AG10803 (cell line): ENCODE measurements around the gene STPG1.

Experiments used
- DNase-seq: peaks from one replicate; pipeline ENCODE4 v3.0.0; 2010; ENCODE audit warnings: low read depth
- H3K4me3 ChIP-seq: 2 replicates; pipeline ENCODE4 v1.5.1; 2011; ENCODE audit warnings: mild to moderate bottlenecking, low read length, control low read depth
- TF ChIP-seq, protein P1 (sequence below): conservative IDR thresholded peaks from 2 replicates; pipeline ENCODE4 v1.5.1; 2011; ENCODE audit warnings: mild to moderate bottlenecking, low read length, control low read depth, inconsistent platforms

STPG1 gene

DNA sequence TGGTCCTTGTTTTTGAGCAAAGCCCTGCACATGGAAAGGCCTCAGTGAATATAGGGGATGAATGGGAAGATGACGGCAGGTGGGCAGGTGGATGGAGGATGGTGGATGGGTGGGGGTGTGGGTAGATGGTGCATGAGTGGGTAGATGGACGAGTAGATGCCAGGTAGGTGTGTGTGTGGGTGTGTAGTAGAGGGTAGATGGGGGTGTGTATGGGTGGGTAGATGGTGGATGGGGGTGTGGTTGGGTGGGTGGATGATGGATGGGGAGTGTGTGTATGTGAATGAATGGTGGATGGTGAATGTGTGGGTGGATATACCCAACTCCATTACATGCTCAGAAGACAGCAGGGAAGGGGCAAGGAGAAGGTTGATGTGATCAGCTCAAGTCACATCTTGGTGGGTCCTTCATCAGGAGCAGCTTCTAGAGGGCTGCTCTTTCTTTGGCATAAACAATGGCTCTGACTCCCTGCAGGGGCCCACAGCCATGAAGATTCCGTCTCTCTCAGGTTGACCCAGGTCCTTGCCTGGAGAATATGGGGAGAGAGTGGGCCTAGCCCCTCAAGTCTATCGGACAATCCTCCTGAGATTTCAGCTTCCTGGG, 60.2 kb downstream of the STPG1 start:
- no peak overlapping the region for H3K4me3 ChIP-seq
- TF ChIP-seq, protein P1, sequence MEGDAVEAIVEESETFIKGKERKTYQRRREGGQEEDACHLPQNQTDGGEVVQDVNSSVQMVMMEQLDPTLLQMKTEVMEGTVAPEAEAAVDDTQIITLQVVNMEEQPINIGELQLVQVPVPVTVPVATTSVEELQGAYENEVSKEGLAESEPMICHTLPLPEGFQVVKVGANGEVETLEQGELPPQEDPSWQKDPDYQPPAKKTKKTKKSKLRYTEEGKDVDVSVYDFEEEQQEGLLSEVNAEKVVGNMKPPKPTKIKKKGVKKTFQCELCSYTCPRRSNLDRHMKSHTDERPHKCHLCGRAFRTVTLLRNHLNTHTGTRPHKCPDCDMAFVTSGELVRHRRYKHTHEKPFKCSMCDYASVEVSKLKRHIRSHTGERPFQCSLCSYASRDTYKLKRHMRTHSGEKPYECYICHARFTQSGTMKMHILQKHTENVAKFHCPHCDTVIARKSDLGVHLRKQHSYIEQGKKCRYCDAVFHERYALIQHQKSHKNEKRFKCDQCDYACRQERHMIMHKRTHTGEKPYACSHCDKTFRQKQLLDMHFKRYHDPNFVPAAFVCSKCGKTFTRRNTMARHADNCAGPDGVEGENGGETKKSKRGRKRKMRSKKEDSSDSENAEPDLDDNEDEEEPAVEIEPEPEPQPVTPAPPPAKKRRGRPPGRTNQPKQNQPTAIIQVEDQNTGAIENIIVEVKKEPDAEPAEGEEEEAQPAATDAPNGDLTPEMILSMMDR, result no peak
- no peak for DNase-seq

DNA sequence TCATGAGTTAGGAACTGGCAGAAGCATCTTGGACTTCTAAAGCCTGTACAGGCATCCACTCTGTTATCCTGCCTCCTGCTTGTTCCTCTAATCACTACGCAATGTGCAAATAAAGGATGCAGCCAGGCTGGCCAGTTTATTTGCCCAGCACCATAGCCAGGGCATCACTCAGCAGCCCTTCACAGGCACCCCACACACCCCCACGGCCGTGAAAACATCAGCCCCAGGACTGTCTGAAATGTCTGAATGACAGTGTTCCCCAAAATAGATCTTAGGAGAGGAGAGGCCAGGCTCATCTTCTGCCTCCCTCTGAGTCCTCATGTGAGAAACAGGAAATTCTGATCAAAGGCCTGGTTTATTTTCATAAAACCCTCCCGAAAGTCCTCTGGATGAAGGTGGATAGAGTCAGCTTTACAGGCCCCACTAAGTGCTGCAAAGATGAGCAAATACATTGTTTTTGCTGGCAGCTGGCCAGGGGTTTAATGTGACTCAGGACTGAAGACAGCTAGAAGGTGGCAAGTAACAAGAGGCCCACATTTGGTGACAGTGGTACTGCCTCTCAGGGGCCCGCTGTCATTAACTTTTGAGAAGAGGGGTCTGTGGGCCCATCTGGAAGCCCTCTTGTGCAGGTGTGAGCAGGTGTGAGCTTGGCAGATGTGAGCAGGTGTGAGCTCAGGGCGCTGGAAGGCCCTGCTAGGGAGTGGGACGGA, 61.5 kb downstream of the STPG1 start:
- DNase-seq, result peak; percentile 27
- no peak overlapping the region for H3K4me3 ChIP-seq
- TF ChIP-seq, protein P1, result no peak

DNA sequence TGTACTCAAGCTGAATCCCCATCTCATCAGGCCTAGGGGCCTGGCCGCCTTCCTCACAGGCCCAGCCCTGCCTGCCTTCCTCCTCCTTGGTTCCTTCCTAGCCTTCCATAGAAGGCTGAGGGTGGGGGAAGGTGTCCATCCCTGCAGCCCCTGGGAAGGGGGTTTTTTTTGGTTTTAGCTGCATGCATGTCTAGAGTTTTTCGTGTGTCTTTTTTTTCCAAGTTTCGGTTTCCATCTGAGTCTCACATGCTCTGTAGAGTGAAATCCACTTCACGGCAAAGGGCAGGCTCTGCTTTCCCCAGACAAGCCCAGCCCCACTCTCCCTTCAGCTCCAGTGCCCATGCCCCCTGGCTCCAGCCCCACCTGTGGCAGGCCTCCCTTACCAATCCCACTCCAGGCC, 62.3 kb downstream of the STPG1 start:
- no peak for DNase-seq

DNA sequence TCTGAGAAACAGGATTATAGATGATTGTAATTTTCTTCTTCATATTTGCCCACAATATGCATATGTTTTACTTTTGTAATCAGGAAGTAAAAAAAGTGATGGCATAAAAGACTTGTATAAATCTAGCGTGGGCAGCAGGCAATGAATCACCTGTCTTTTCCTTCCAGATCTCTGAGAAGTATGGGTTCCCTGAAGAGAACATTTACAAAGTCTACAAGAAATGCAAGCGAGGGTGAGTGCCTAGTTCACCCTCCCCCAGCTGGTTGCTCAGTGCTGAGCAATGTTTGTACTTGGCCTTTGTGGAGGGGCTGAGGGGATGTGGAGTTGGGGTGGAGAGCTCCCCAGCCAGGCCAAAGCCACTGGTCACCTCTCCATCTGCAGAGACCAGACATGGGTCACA, 63.7 kb downstream of the STPG1 start:
- no peak for DNase-seq
- no peak overlapping the region for H3K4me3 ChIP-seq
- TF ChIP-seq, protein P1, result no peak

More for the DNA sequence above, 62.3 kb downstream of the STPG1 start:
- TF ChIP-seq, protein P1, result no peak
- no peak overlapping the region for H3K4me3 ChIP-seq

DNA sequence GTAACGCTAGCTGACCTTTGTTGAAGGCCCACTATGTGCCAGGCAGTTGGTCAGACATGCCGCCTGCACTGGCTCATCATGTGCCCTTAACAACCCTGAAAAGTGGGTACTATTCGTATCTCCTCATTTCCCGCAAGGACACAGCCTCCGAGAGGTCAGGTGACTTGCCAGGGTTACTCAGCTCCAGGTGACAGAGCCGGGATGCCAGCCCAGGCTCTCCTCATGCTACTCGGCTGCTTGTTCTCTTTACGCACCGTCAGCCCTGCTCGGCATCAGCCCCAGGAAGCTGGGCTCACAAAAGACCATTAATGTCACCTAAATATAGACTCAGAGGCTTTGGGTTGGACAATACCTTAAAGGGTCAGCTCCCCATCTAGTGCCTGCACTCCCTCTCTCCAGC, 65.4 kb downstream of the STPG1 start:
- TF ChIP-seq, protein P1, result no peak
- DNase-seq, result no peak
- H3K4me3 ChIP-seq, result no peak overlapping the region

DNA sequence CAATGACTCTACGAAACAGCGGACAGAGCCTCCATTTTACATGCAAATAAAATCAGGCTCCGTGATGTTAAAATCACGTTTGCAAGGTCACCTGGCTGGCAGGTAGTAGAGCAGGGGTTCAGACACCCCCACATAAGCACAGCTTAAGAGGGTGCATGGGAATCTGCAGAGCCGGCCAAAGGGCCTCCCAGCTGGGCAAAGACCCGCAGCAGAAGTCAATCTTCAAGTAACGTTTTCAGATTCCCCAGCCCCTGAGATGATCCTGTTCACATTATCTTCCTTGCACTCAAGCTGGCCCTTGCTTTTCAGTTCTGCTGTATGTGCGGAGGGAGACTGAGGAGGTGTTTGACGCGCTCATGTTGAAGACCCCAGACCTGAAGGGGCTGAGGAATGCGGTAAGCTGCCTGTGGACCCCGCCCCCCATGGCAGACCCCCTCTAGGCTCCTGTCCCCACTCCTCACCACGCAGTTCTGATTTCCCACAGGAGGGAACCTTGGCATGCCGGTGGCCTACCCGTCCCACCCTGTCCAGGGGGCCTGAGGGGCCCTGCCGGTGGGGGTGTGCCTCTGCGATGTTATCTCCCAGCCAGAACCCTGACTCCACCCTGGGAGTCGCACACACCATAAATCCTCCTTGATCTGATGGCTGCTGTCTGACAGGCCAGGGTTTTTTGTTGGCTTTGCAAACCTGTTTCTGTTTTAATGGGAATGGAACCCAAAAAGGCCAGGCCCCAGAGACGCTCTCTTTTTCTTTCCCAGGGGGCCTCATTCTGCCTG, 66.2 kb downstream of the STPG1 start:
- no peak overlapping the region for H3K4me3 ChIP-seq
- DNase-seq, result no peak
- TF ChIP-seq, protein P1, result no peak
